AG04449 (cell line): ENCODE measurements around the gene NRBF2.

Experiments
- CTCF ChIA-PET: fragments of 350-600 bp; formaldehyde crosslinking; extraction: SDS; loops from one replicate; lab custom pipeline; 2021; ENCODE audit warnings: antibody characterized with exemption; lab: Yijun Ruan, JAX
- POLR2A ChIA-PET: fragments of 400-600, 350-600 bp; formaldehyde crosslinking; extraction: SDS; loops from one replicate; lab custom pipeline; 2020; ENCODE audit warnings: antibody characterized with exemption, inconsistent platforms; lab: Yijun Ruan, JAX
- DNase-seq: peaks from one replicate; pipeline ENCODE4 v3.0.0-alpha.2; 2010; ENCODE audit warnings: low read depth, low spot score
- H3K4me3 ChIP-seq: 2 replicates; pipeline ENCODE4 v1.5.1; 2011; ENCODE audit warnings: low read depth, mild to moderate bottlenecking, control low read depth, low read length
- CTCF ChIP-seq: IDR thresholded peaks from one replicate; pipeline ENCODE4 v1.5.1; 2011; ENCODE audit warnings: mild to moderate bottlenecking, moderate library complexity, low read length, control low read depth, inconsistent platforms; ENCODE audit not compliant: insufficient read depth; ENCODE audit errors: missing control alignments

The NRBF2 gene

GRCh38 chr10:63129888-63130287, 3.2 kb upstream of the NRBF2 start:
- no peak for TF ChIP-seq CTCF
- ChIA-PET CTCF (no interaction called here), POLR2A (interaction anchor here (0.6 kb wide), 1 partner anchor 10 kb away, joined by 3 read pairs; no protein-coding TSS in a partner anchor)
- no peak for DNase-seq
- no peak overlapping the region for H3K4me3 ChIP-seq

GRCh38 chr10:63132651-63133055, 475 bp upstream of the NRBF2 start:
- H3K4me3 ChIP-seq: peak overlapping the region; percentile 82
- POLR2A ChIA-PET: interaction anchor here (0.7 to 2.4 kb wide), 6 partner anchors 14 to 549 kb away, joined by 3 to 9 read pairs (median 4); no protein-coding TSS in a partner anchor
- CTCF ChIA-PET: interaction anchor here (0.7 to 2.4 kb wide), 8 partner anchors 13 to 539 kb away, joined by 3 to 12 read pairs (median 4); no protein-coding TSS in a partner anchor

GRCh38 chr10:63133821-63134557, 861 bp downstream of the NRBF2 start:
- TF ChIP-seq CTCF: no peak
- CTCF ChIA-PET: interaction anchor here (0.7 to 2.4 kb wide), 12 partner anchors 12 to 697 kb away, joined by 3 to 12 read pairs (median 3); no protein-coding TSS in a partner anchor
- H3K4me3 ChIP-seq: peak overlapping the region; percentile 82
- POLR2A ChIA-PET: interaction anchor here (1.2 to 2.4 kb wide), 2 partner anchors 12 to 22 kb away, joined by 4 to 9 read pairs; no protein-coding TSS in a partner anchor
- DNase-seq: no peak

More at GRCh38 chr10:63132651-63133055, 475 bp upstream of the NRBF2 start:
- TF ChIP-seq CTCF: no peak
- DNase-seq: no peak

- DNase-seq: no peak
- TF ChIP-seq CTCF: no peak
- CTCF ChIA-PET: interaction anchor here (0.9 to 2.2 kb wide), 7 partner anchors 9 to 682 kb away, joined by 3 to 14 read pairs (median 3); no protein-coding TSS in a partner anchor
- H3K4me3 ChIP-seq: no peak overlapping the region
- POLR2A ChIA-PET: interaction anchor here (0.6 to 1.6 kb wide), 2 partner anchors 19 to 30 kb away, joined by 3 to 4 read pairs; no protein-coding TSS in a partner anchor
These were observed 4.2 kb downstream of the NRBF2 start for GRCh38 chr10:63137306-63137705.

- no peak overlapping the region for H3K4me3 ChIP-seq
- ChIA-PET POLR2A (interaction anchor here (0.6 kb wide), 1 partner anchor 10 kb away, joined by 3 read pairs; no protein-coding TSS in a partner anchor), CTCF (interaction anchor here (0.6 to 1.7 kb wide), 3 partner anchors 26 to 530 kb away, joined by 3 to 4 read pairs (median 3); no protein-coding TSS in a partner anchor)
- TF ChIP-seq CTCF: no peak
- DNase-seq: no peak
These were observed 6.9 kb downstream of the NRBF2 start for GRCh38 chr10:63140077-63140476.

GRCh38 chr10:63142136-63142535, 9.0 kb downstream of the NRBF2 start:
- TF ChIP-seq CTCF: no peak
- ChIA-PET CTCF (interaction anchor here (0.9 to 1.7 kb wide), 3 partner anchors 15 to 753 kb away, joined by 3 to 12 read pairs (median 4); no protein-coding TSS in a partner anchor), POLR2A (no interaction called here)

More at GRCh38 chr10:63142136-63142535, 9.0 kb downstream of the NRBF2 start:
- no peak overlapping the region for H3K4me3 ChIP-seq
- no peak for DNase-seq
